SU-DHL-6 (cell line): ENCODE data around the gene GJA3.

Source experiments
- H2AFZ ChIP-seq: fragments of 200-600 bp; sonication (generic); 2 replicates; pipeline ENCODE4 v1.6.1; 2014; ENCODE audit warnings: low read depth, mild to moderate bottlenecking, moderate library complexity, mixed read lengths, antibody characterized with exemption, low read length; ENCODE audit not compliant: severe bottlenecking
- H3F3A ChIP-seq: fragments of 200-600 bp; shearing (Covaris generic); 2 replicates; pipeline ENCODE4 v1.6.0; 2016; ENCODE audit warnings: antibody characterized with exemption, mild to moderate bottlenecking; ENCODE audit not compliant: insufficient read depth
- H3K27ac ChIP-seq: fragments of 200-600 bp; sonication (generic); 2 replicates; pipeline ENCODE4 v1.5.1; 2016; ENCODE audit warnings: low read depth, mild to moderate bottlenecking, low read length, moderate library complexity, mixed read lengths
- H3K27me3 ChIP-seq: fragments of 200-600 bp; sonication (generic), shearing (Covaris generic); 2 replicates; pipeline ENCODE4 v1.6.0; 2014; ENCODE audit warnings: mild to moderate bottlenecking, low read length
- H3K36me3 ChIP-seq: fragments of 200-600 bp; sonication (generic); 2 replicates; pipeline ENCODE4 v1.6.1; 2014; ENCODE audit warnings: mild to moderate bottlenecking, low read length, mixed read lengths
- H3K4me2 ChIP-seq: fragments of 300-600, 200-600 bp; shearing (Covaris generic), sonication (generic); 2 replicates; pipeline ENCODE4 v1.6.0; 2014; ENCODE audit warnings: low read length, low read depth, mild to moderate bottlenecking; ENCODE audit not compliant: poor library complexity, severe bottlenecking
- H3K4me3 ChIP-seq: fragments of 200-600 bp; sonication (generic); 2 replicates; pipeline ENCODE4 v1.5.1; 2014; ENCODE audit warnings: antibody characterized with exemption, low read length, mild to moderate bottlenecking, mixed read lengths; ENCODE audit not compliant: insufficient read depth, poor library complexity, severe bottlenecking
- H3K79me2 ChIP-seq: fragments of 200-600 bp; sonication (generic); 2 replicates; pipeline ENCODE4 v1.6.1; 2014; ENCODE audit warnings: mild to moderate bottlenecking, low read length, moderate library complexity; ENCODE audit not compliant: insufficient read depth
- H3K9ac ChIP-seq: fragments of 200-600 bp; sonication (generic); 2 replicates; pipeline ENCODE4 v1.7.0; 2014; ENCODE audit warnings: mild to moderate bottlenecking, low read length
- H3K9me2 ChIP-seq: fragments of 200-600 bp; sonication (generic); replicated peaks from 2 replicates; pipeline ENCODE4 v1.6.1; 2014; ENCODE audit warnings: low read length; ENCODE audit not compliant: insufficient read depth
- H3K9me3 ChIP-seq: fragments of 200-600 bp; sonication (generic); 2 replicates; pipeline ENCODE4 v1.6.1; 2014; ENCODE audit warnings: low read length, mixed read lengths; ENCODE audit not compliant: insufficient read depth
- H4K20me1 ChIP-seq: fragments of 200-600 bp; sonication (generic); 2 replicates; pipeline ENCODE4 v1.6.1; 2014; ENCODE audit warnings: low read depth, mild to moderate bottlenecking, antibody characterized with exemption, low read length, moderate library complexity, mixed read lengths
- EZH2phosphoT487 ChIP-seq: fragments of 200-600 bp; sonication (generic), shearing (Covaris generic); conservative IDR thresholded peaks from 2 replicates; pipeline ENCODE4 v1.6.1; 2018; ENCODE audit warnings: mild to moderate bottlenecking, antibody characterized with exemption, low read length, moderate library complexity, mixed read lengths
- TF ChIP-seq, protein P1 (sequence below): fragments of 200-600 bp; sonication (generic); IDR thresholded peaks from one replicate; pipeline ENCODE4 v1.5.1; 2017; ENCODE audit warnings: antibody characterized with exemption, mild to moderate bottlenecking, low read length, moderate library complexity; ENCODE audit not compliant: insufficient read depth, poor library complexity, severe bottlenecking

The GJA3 gene

DNA sequence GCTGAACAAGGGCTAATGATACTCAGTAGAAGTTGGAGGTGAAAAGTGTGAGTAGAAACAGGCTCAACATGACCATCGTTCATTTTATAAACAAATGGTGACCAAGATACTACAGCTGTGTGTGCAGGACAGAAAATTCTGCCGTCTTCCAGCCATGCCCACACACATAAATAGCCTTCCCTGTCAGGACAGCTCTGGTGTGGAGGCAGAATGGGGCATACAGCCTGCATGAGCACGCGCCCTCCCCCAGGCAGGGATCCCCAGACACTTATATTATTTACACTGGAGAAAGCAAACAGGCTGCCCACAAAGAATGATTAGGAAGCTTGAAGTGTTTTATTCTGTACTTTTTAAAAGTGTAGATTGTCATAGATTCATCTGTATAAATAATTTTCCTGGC is 20.4 kb downstream of the GJA3 start:
- H4K20me1 ChIP-seq, result no peaks in the 10 kb centered on the region
- no peaks in the 10 kb centered on the region for H3K36me3 ChIP-seq
- H3K79me2 ChIP-seq, result no peaks in the 10 kb centered on the region
- no peaks in the 10 kb centered on the region; the same call in 1 of the 2 replicates for H3F3A ChIP-seq
- no peaks in the 10 kb centered on the region for H3K9me3 ChIP-seq
- no peak overlapping the region for H3K9ac ChIP-seq
- H3K4me3 ChIP-seq, result no peak overlapping the region
- no peaks in the 10 kb centered on the region for H3K9me2 ChIP-seq
- no peak overlapping the region for H2AFZ ChIP-seq
- H3K27me3 ChIP-seq, result no peaks in the 10 kb centered on the region
- TF ChIP-seq EZH2phosphoT487, result no peak
- TF ChIP-seq, protein P1, sequence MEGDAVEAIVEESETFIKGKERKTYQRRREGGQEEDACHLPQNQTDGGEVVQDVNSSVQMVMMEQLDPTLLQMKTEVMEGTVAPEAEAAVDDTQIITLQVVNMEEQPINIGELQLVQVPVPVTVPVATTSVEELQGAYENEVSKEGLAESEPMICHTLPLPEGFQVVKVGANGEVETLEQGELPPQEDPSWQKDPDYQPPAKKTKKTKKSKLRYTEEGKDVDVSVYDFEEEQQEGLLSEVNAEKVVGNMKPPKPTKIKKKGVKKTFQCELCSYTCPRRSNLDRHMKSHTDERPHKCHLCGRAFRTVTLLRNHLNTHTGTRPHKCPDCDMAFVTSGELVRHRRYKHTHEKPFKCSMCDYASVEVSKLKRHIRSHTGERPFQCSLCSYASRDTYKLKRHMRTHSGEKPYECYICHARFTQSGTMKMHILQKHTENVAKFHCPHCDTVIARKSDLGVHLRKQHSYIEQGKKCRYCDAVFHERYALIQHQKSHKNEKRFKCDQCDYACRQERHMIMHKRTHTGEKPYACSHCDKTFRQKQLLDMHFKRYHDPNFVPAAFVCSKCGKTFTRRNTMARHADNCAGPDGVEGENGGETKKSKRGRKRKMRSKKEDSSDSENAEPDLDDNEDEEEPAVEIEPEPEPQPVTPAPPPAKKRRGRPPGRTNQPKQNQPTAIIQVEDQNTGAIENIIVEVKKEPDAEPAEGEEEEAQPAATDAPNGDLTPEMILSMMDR, result no peak
- H3K27ac ChIP-seq, result no peak overlapping the region
- no peak overlapping the region for H3K4me2 ChIP-seq

DNA sequence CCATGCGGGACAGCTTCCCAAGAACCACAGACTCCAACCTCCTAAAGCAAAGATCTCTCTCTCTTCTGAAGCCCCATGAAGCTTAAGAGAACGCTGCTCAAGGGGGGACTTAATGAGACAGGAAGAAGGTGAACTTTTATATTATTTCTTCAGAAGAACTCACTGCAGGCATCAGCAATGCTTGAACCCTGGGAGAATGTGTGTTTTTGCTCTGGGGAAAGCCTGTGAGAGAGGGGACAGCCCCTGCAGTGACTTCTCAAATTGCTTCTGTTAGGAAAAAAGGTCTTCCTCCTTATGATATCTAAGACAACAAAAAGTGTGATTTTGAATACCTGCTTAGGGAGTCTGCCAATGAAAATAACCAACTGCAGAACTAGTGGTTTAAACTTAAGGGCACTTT is 23.0 kb downstream of the GJA3 start:
- no peaks in the 10 kb centered on the region; the same call in 1 of the 2 replicates for H3F3A ChIP-seq
- no peak overlapping the region for H3K27ac ChIP-seq
- H3K4me2 ChIP-seq, result no peak overlapping the region
- no peak overlapping the region for H3K9ac ChIP-seq
- H3K36me3 ChIP-seq, result no peaks in the 10 kb centered on the region
- no peaks in the 10 kb centered on the region for H4K20me1 ChIP-seq
- no peaks in the 10 kb centered on the region for H3K9me2 ChIP-seq
- no peaks in the 10 kb centered on the region for H3K79me2 ChIP-seq
- H2AFZ ChIP-seq, result no peak overlapping the region
- H3K9me3 ChIP-seq, result no peaks in the 10 kb centered on the region
- TF ChIP-seq, protein P1, result no peak
- no peak for TF ChIP-seq EZH2phosphoT487
- H3K4me3 ChIP-seq, result no peak overlapping the region
- no peaks in the 10 kb centered on the region for H3K27me3 ChIP-seq

DNA sequence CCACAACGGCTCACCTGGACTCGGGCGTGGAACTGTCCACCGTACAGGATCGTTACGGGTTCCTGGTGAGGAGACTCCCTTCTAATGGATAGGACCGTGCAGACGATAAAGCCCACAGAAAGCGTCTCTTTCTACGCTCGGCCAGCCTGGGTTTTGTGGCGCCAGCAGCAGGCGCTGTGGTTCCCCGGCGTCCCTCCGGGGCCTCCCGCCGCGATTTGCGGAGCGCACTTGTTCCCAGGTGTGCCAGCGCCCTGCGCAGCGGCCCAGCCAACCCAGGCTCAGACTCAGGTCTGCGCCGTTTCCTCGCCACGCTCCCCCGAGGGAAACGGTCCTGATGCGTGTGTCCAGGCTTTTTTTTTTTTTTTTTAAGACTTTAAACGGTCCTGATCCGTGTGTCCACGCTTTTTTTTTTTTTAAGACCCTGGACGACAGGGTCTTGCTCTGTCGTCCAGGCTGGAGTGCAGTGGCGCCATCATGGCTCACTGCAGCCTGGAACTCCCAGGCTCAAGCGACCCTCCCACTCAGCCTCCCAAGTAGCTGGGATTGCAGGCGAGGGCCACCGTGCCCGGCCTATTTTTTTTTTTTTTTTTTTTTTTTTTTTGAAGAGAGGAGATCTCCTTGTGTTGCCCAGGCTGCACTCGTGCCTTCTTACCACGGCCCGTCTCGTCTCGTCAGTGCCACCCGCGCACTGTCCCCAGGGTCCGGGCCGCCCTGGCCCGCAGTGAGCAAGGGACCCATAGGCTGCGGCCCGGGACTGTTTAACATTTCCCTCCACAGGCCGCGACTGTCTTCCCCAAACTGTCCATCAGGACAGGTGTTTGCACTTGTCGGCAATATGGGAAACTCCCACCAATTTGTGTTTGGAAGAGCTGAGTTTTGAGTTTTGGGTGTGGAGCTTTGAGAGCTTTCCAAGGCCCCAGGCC is 23.8 kb downstream of the GJA3 start:
- no peaks in the 10 kb centered on the region for H3K9me2 ChIP-seq
- no peaks in the 10 kb centered on the region; the same call in 1 of the 2 replicates for H3F3A ChIP-seq
- H3K9me3 ChIP-seq, result no peaks in the 10 kb centered on the region
- H3K36me3 ChIP-seq, result no peaks in the 10 kb centered on the region
- no peaks in the 10 kb centered on the region for H3K79me2 ChIP-seq
- H3K27me3 ChIP-seq, result no peaks in the 10 kb centered on the region
- H3K9ac ChIP-seq, result no peak overlapping the region
- no peak overlapping the region for H2AFZ ChIP-seq
- H4K20me1 ChIP-seq, result no peaks in the 10 kb centered on the region
- TF ChIP-seq EZH2phosphoT487, result no peak
- TF ChIP-seq, protein P1, result peak; percentile 38
- no peak overlapping the region for H3K27ac ChIP-seq
- no peak overlapping the region for H3K4me3 ChIP-seq
- no peak overlapping the region for H3K4me2 ChIP-seq
